Measurements from ENCODE around the gene FGFR3. TPM values are rescaled to one million over a fixed set of nuclear protein-coding genes. Genes with fewer than 3 reads are reported as not detected.

The FGFR3 gene
- total RNA-seq, 3 donors from 2014 or later, result 25.5 to 79.1 (median 31.2) TPM

DNA sequence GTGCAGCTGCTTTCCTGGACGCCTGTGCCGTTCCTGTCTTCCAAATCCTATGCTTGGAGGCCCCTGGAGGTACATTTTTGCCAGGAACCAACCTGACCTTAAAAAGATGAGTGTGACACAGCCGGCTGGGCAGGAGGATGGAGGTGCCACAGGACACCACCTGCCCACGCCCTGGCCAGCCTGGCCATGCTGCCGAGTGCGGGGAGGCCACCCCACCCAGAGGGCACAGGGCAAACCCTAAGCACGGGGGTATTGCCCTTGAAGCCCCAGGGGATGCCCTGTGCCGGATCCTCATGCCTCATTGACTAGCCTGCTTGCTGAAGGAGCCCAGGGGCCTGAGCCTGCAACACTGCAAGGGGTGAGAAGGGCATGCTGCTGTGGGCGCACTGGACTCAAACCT, 20.1 kb downstream of the FGFR3 start:
- no peaks in the 10 kb centered on the region for H3K9me3 ChIP-seq
- ATAC-seq (no peak), DNase-seq (no peak)
- TF ChIP-seq, protein P1, sequence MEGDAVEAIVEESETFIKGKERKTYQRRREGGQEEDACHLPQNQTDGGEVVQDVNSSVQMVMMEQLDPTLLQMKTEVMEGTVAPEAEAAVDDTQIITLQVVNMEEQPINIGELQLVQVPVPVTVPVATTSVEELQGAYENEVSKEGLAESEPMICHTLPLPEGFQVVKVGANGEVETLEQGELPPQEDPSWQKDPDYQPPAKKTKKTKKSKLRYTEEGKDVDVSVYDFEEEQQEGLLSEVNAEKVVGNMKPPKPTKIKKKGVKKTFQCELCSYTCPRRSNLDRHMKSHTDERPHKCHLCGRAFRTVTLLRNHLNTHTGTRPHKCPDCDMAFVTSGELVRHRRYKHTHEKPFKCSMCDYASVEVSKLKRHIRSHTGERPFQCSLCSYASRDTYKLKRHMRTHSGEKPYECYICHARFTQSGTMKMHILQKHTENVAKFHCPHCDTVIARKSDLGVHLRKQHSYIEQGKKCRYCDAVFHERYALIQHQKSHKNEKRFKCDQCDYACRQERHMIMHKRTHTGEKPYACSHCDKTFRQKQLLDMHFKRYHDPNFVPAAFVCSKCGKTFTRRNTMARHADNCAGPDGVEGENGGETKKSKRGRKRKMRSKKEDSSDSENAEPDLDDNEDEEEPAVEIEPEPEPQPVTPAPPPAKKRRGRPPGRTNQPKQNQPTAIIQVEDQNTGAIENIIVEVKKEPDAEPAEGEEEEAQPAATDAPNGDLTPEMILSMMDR (IDR thresholded peaks at IDR 0.05), result no peak
- intact Hi-C loops (cut with DNase I, micrococcal nuclease), result no loop called here
- H3K4me1 ChIP-seq (ENCODE audit: low read depth), result no peaks in the 10 kb centered on the region
- H3K36me3 ChIP-seq (ENCODE audit: low read depth), result peaks cover 21% of the 10 kb centered on the region
- H3K4me3 ChIP-seq, result no peak overlapping the region

DNA sequence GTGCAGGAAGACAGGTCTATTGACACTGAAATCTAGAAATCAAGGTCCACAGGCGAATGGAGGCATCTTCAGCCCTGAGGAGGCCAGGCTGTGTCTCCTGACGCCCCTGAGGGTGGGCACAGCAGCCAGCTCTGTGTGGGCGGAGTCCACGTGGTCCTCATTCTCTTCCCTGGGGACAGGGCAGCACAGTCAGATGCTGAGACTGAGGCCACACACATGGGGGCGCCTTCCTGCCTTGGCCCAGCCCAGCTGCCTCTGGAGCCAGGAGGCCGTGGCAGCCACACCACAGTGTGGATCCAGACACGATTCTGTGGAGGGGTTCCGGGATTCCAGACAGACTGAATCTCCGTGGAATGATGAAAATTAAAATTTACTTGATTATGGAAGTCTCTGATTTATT, 20.8 kb downstream of the FGFR3 start:
- TF ChIP-seq, protein P1 (IDR thresholded peaks at IDR 0.05), result no peak
- Histone ChIP-seq H3K4me3 (no peak overlapping the region), H3K9me3 (no peaks in the 10 kb centered on the region), H3K4me1 (ENCODE audit: low read depth) (no peaks in the 10 kb centered on the region), H3K36me3 (ENCODE audit: low read depth) (peaks cover 21% of the 10 kb centered on the region)
- ATAC-seq (no peak), DNase-seq (no peak)
- intact Hi-C loops (cut with DNase I, micrococcal nuclease), result no loop called here

DNA sequence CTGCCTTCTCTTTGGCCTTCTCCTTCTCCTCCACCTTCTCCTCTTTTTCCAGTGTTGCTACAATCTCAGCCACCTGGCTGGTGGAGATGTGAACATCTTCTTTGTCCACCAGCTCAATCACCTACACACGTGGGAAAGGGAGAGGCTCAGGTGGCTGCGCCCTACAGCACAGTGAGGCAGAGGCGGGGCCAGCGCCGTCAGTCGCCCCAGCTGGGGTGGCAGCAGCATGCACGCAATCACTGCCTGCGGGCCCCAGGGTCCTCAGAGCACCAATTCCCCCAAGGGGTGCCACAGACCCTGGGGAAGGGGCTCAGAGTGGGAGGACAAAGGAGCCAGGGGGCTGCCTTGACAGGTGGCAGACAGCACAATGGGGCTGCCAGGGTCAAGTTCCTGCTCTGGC, 21.4 kb downstream of the FGFR3 start:
- peaks cover 21% of the 10 kb centered on the region for H3K36me3 ChIP-seq (ENCODE audit: low read depth)
- no peaks in the 10 kb centered on the region for H3K4me1 ChIP-seq (ENCODE audit: low read depth)
- no peaks in the 10 kb centered on the region for H3K9me3 ChIP-seq
- DNase-seq (no peak), ATAC-seq (no peak)
- no peak overlapping the region for H3K4me3 ChIP-seq
- intact Hi-C loops (cut with DNase I, micrococcal nuclease), result no loop called here
- TF ChIP-seq, protein P1 (IDR thresholded peaks at IDR 0.05), result no peak

DNA sequence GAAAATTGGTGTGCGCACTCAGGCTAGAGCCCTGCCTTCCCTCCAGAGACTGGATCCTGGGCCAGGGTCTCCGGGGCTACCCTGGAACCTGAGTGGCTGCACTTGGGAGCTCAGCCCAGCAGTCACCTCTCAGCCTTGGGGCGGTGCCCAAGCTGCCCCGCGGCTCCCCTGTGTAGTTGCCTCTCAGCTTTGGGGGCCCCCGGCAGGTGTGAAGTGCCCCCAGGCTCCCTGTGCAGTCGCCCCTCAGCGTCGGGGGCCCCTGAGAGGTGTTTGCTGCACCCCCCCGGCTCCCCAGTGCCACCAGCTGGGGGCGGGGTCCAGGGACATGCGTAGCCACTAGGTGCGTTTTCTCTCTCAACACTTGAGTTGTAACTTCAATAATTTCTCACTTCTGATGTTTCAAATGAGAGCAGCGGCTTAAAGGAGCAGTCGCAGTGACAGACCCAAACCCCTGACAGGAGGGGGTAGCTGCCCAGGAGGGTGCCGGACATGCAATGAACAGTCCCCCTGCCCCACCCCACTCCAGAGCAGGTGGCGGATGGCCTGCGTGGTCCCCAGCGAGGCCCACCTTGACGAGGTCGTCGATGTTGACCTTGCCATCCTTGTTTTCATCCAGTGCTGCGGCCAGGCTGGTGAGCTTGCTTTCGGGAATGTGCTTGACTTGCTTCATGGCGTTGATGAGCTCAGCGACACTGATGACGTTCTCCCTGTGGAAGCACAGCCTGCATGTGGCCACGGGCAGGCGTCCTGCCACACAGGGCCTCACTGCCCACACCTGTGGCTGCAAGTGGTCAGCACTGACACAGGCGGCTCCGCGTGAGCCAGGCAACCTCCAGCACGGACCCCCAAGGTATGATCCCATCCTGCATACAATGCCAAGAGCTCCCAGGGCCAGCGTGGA, 22.3 kb downstream of the FGFR3 start:
- Histone ChIP-seq H3K36me3 (ENCODE audit: low read depth) (peaks cover 21% of the 10 kb centered on the region), H3K4me1 (ENCODE audit: low read depth) (no peaks in the 10 kb centered on the region), H3K4me3 (no peak overlapping the region), H3K9me3 (no peaks in the 10 kb centered on the region)
- intact Hi-C loops (cut with DNase I, micrococcal nuclease), result no loop called here
- DNase-seq, result no peak
- no peak for ATAC-seq
- TF ChIP-seq, protein P1 (IDR thresholded peaks at IDR 0.05), result no peak

DNA sequence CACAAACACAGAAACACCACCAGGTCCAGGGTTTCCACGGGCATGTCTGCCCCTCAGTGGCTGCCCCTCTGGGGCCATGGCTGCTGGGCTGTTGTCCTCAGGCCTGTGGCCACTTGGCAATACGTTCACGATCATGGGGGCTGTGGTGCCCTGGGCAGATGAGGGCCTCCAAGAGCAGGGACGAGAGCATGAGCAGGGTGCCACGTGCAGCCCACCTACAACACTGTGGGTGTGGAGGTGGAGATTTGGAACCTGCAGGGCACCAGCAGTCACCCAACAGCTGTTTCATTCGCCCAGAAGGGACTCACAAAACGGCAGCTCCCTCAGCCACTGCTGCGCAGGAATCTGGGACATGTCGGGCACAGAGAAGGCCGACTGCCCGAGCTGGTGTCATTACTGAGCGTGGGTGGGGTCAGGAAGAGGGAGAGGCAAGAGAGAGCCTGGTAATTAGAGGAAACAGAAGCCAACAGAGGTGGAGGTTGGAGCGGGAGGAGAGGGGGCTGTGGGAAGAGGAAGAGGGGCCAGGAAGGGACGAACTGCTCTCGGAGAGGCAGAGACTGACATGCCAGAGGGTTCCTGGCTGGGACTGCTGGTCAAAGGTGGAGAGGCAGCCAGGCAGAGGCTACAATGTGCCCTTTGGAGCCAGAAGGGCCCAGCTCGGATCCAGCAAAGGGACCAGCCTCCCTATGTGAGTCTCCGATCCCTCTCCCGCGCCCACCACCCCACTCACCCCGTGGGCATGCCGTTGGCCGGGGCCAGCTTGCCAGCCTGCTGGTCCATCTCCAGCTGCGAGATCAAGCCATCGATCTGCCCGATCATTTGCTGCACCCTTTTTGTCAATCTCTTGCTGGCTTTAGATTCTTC, 23.1 kb downstream of the FGFR3 start:
- no peak overlapping the region for H3K4me3 ChIP-seq
- no peaks in the 10 kb centered on the region for H3K9me3 ChIP-seq
- peaks cover 21% of the 10 kb centered on the region for H3K36me3 ChIP-seq (ENCODE audit: low read depth)
- no peaks in the 10 kb centered on the region for H3K4me1 ChIP-seq (ENCODE audit: low read depth)
- ATAC-seq, result peak; percentile 42
- intact Hi-C loops (cut with DNase I, micrococcal nuclease), result no loop called here
- TF ChIP-seq, protein P1 (IDR thresholded peaks at IDR 0.05), result no peak
- peak in 1 of 3 donors; percentile 48 for DNase-seq

Data from mucosa of descending colon (tissue), 3 donors.